Subcutaneous adipose tissue (tissue), 4 donors: Measurements from ENCODE around the gene RAPGEF6. TPM values are rescaled to one million over a fixed set of nuclear protein-coding genes. Genes with fewer than 3 reads are reported as not detected.

Source experiments
- total RNA-seq, 4 donors: library from RNA; depleted of rRNA; stranded (reverse); fragments of >200 nt; gene quantifications; one replicate each; pipeline ENCODE4 v1.1.0, GENCODE V29; 2016
- TF ChIP-seq, protein P1 (sequence below): fragments of 450-650 bp; IDR thresholded peaks from one replicate; pipeline ENCODE4 v1.5.1; 2016; ENCODE audit warnings: low read depth, mild to moderate bottlenecking, control low read depth, antibody characterized with exemption, moderate library complexity

RAPGEF6 gene
- total RNA-seq, 4 donors from 2014 or later, result 18.1 to 26.6 (median 22.0) TPM

DNA sequence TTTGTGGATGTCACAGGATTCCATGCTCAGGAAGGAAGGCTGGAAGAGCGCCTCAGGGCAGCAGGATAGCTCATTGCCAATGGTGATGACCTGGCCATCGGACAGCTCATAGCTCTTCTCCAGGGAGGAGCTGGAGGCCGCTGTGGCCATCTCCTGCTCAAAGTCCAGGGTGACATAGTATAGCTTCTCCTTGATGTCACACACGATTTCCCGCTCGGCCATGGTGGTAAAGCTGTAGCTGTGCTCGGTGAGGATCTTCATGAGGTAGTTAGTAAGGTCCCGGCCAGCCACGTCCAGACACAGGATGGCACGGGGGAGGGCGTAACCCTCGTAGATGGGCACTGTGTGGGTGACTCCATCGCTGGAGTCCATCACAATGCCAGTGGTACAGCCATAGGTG is 24.3 kb upstream of the RAPGEF6 start:
- TF ChIP-seq, protein P1, sequence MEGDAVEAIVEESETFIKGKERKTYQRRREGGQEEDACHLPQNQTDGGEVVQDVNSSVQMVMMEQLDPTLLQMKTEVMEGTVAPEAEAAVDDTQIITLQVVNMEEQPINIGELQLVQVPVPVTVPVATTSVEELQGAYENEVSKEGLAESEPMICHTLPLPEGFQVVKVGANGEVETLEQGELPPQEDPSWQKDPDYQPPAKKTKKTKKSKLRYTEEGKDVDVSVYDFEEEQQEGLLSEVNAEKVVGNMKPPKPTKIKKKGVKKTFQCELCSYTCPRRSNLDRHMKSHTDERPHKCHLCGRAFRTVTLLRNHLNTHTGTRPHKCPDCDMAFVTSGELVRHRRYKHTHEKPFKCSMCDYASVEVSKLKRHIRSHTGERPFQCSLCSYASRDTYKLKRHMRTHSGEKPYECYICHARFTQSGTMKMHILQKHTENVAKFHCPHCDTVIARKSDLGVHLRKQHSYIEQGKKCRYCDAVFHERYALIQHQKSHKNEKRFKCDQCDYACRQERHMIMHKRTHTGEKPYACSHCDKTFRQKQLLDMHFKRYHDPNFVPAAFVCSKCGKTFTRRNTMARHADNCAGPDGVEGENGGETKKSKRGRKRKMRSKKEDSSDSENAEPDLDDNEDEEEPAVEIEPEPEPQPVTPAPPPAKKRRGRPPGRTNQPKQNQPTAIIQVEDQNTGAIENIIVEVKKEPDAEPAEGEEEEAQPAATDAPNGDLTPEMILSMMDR, result no peak

DNA sequence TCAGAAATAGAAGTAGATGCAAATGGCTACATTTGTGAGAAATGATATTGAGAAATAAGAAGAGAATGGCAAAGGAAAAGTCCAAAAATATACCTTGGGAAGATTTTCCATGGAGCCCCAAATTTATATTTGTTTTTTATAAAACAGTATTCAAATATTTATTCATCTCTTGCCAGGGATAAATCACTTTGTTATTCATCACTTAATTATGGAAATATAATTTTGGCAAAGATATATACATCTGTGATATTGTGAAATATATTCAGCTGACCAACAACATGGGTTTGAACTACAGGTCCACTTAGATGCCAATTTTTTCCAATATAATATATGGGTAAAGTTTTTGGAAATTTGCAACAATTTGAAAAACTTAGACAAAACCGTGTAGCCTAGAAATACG is 19.7 kb upstream of the RAPGEF6 start:
- TF ChIP-seq, protein P1, result no peak

DNA sequence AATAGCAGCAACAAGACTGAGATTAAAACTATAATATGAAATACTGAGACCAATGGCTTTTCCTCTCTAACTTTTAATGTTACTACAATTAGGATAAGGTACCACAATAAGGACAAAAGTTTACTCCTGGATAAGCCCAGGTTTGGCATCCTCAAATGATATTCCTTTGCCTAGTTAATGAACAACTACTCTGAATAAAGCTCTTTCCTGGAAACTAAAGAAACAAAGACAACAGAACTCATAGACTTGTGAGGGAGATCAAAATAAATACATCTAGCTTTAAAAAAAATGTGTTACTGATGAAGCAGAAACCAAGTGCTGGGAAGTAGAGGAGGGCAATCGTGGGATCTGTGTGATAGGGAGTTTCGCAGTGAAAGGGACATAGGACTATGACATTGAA is 19.3 kb upstream of the RAPGEF6 start:
- TF ChIP-seq, protein P1, result no peak

DNA sequence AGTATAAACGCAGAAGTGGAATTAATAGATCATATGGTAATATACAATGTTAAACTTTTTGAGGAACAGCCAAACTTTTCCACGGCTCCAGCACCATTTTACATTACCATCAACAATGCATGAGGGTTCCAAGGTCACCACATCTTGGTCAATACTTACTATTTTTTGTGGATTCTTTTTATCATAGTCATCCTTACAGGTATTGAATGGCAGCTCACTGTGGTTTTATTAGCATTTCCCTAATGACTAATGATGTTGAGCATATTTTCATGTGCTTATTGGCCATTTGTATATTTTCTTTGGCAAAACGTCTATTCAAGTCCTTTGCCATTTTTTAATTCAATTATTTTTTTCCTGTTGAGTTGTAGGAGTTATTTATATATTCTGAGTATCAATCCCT is 14.1 kb upstream of the RAPGEF6 start:
- TF ChIP-seq, protein P1, result no peak

DNA sequence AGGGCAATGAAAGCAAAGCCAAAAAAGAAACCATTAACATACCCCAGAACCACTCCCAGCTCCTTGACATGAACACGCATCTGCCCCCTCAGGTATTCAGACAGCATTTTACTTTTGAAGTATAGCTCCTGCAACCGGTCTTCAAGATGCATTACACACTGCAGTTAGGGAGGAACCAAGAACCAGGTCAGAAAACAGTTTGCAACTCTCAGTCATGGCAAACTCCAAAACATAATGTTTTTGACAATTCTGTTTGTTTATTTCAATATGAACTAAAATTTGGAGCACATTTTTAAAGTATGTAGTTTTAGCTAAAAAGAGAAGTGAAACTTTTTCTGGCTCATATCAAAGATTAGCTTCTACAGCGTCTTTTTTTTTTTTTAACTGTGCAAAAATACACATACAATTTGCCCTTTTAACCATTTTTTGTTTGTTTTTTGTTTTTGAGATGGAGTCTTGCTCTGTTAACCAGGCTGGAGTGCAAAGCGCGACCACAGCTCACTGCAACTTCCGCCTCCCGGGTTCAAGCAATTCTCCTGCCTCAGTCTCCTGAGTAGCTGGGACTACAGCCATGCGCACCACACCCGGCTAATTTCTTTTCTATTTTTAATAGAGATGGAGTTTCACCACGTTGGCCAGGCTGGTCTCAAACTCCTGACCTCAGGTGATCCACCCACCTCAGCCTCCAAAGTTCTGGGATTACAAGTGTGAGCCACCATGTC is 12.2 kb upstream of the RAPGEF6 start:
- TF ChIP-seq, protein P1, result no peak

DNA sequence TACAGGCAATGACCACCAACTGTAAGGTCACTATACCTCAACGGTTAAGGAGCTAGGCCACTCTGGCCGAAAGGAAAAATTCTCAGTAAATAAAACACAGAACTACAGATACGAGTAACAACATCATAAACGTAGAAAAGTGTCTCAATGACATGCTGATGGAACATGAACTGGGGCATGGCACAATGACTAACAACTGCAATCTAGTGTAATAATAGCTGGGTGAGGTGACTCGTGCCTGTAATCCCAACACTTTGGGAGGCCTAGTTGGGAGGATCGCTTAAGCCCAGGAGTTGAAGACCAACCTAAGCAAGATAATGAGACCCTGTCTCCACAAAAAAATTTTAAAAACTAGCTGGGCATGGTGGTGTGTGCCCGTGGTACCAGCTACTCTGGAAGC is 9.8 kb upstream of the RAPGEF6 start:
- TF ChIP-seq, protein P1, result no peak

DNA sequence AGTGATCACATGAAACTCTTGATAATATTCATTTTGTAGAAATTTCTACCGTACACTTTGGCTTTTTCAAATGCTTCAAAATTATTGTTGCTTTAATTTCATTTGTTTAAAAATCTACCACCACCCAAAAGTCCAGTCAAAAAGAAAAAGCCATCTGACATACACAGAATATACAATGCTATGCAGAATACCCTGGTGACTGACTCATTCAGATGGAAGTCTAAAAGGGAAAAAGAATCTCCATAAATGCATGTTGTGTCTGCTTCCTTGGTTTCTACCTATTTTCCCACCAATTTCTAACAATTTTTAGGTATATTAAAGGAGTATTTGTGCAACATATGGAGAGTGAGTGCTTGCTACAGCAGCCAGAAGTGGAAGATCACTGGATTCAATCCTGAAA is 9.3 kb upstream of the RAPGEF6 start:
- TF ChIP-seq, protein P1, result no peak
